GM20431 (cell line): Measurements from ENCODE around the gene RTP4.

Experiments used
- in situ Hi-C: fragments of 300-500 bp; cut with MseI, MboI; formaldehyde crosslinking; loops from one replicate; pipeline ENCODE4 v1.15.0; 2020; ENCODE audit warnings: low sequenced_read_pairs; ENCODE audit not compliant: unreplicated experiment

Gene RTP4

DNA sequence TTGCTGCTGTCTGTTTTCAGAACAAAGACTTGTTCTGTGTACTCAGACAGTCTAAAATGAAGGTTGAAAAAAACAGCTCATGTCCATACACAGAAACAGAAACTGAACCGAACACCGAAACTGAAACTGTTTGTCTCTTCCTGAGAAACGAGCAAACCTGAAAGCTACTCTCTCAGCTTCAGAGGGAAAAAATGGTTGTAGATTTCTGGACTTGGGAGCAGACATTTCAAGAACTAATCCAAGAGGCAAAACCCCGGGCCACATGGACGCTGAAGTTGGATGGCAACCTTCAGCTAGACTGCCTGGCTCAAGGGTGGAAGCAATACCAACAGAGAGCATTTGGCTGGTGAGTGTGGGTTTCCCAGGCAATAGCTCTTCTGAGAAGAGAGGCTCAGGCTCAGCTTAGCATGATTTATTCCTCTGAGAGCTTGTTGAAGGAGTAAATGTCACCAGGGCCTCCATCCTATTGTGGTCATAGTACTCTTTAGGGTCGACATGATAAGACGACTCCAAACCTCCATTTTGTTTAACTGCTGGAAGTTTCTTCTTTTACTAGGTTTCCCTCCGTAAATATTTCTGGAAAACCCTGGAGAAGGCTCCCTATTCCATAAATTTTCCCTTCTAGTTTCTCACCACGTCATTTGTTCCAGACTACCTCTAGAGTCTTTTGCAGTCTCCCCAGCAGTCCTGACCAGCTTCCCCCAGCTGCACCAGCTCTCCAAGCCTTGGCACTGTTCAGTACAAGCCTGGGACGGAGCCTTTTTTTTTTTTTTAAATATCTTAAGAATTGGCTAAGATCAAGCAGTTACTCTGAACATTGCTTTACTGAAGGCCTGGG, at the start of gene RTP4:
TSS of gene RTP4 (plus strand) at position 135 of the 838 bp plus-strand sequence. CDS start at position 192, 57 bp downstream.
- in situ Hi-C loops = no loop called here

DNA sequence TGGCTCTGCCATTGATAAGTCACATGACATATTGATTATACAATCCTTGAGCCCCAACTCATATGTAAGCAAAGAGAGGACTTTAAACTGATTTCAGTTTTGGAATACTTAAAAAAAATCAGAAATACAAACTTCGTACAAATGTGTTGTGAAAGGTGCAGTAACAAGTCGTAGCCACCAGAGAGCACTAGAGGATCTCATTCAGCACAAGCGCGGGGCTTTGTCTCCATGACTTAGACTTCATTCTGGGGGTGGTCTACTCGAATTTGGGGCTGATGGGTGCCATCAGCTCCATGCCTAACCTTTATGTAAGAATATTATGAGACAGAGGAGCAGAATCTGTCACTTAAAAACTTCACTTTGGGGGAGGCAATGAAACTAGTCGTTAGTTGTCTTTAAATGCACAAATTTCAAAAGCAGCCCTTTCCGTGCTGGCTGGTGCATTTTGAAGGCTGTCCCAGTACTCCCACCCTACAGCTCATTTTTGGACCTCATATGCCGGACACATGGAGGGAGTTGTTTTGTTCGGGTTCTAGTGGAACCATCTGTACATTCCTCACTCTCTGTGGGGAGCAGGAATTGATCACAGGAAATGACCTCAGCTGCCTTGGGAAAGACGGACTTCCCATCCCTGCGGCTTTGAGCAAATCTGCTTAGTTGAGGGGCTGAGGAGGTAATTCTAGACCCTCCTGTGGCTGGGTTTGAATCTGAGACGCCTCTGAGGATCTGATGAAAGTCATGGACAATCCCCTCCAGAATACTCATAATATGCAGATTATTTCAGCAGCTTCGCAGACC, 49.2 kb upstream of the RTP4 start:
- in situ Hi-C loops = loop anchor here (5.0 kb wide), 1 partner anchor 358 kb away; no protein-coding TSS in a partner anchor

GRCh38 chr3:187319699-187320302, 48.4 kb upstream of the RTP4 start:
- in situ Hi-C loops = loop anchor here (5.0 kb wide), 1 partner anchor 358 kb away; no protein-coding TSS in a partner anchor

DNA sequence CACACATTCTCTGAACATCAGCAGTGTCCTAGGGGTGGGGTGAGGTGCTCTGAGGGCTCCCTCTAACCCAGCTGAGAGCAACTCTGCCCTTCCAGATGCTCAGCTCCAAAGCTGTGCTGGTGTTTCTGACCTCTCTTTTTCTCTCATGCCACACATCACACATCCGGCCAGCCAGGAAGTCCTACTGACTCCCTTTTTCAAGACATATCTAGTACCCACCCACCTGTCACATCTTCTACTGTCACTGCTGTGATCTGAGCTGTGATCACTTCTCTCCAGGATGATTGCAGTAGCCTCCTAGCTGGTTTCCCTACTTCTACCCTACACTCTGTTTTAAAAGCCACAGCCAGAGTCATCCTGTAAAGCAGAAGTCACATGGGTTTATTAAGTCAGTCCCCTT, 46.4 kb upstream of the RTP4 start:
- in situ Hi-C loops = no loop called here

DNA sequence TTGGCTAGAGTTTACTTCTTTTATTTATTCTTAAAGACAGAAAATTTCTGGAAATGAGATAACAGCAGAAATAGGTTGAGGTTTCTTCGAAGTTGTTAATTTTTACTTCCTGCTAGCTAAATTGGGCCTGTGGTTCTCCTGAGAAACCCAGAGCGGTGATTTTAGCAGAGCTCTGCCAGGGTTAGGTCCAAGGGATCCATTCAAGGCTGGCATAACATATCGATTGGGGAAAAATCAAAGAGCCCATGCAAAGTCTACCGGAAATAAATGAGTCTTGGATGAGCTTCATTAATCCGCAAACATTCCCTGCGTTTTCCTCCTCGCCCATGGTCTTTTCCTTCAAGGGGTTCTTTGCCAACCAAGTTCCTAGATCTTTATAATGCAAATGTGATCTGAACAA, 45.9 kb upstream of the RTP4 start:
- in situ Hi-C loops = no loop called here

- in situ Hi-C loops = no loop called here
Observed at GRCh38 chr3:187323091-187323490, 45.1 kb upstream of the RTP4 start.

GRCh38 chr3:187325632-187326031, 42.6 kb upstream of the RTP4 start:
- in situ Hi-C loops = no loop called here

DNA sequence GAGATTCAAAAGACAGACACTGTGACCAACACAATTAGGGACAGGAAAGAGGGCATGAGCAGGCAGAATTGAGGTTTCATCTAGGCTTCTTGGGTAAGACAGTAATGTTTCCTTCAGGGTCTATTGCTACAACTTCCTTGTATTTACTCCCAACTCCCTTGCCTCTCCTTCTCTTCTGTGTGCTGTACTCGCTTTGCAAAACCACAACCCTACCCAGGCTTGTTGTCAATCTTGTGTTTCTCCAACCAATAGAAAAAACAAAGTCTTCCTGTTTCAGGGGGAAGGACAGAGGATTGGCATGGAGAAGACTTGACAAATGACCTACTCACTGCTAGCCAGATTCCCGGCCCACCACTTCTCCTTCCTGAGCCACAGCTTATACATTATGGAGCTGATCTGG, 40.3 kb upstream of the RTP4 start:
- in situ Hi-C loops = no loop called here

DNA sequence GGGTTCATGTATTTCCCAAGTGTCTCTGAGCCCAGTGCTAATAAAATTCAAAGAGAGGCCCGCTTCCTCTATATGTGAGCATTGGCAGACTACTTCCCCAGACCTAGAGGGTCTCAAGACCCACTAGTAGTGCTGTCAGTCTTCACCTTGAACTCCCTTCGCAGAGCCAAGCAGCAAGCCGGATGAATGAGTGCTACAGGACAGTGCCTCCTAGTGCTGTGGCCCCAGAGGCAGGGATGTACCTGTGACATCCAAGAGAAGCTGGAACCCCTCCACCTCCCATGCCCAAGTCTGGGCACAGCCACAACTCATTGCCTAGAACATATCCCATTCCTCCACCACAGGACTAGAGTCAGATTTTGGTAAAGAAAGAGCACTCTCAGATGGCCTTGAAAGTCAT, 39.5 kb upstream of the RTP4 start:
- in situ Hi-C loops = no loop called here

- in situ Hi-C loops = no loop called here
Observed at GRCh38 chr3:187334904-187335303, 33.3 kb upstream of the RTP4 start.

DNA sequence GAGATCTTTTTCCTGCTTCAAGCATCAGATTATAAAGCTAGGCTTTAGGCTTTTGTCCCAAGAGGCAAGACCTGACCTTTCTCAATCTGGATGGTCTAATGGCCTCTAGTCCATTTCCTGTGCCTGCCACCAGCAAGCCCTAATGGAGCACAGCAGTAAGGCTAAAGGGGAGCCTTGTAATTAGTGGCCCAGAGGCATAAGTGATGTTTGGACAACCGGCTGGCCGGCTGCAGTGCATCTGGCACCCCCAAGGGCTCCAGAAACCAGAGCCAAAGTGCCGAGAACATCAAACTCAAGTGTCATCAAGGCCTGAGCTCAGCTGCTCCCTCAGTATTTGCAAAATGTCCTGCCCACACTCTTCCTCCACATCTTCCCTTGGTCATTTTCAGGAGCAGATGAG, 31.9 kb upstream of the RTP4 start:
- in situ Hi-C loops = no loop called here

- in situ Hi-C loops = no loop called here
Observed at GRCh38 chr3:187340578-187340977, 27.6 kb upstream of the RTP4 start.

DNA sequence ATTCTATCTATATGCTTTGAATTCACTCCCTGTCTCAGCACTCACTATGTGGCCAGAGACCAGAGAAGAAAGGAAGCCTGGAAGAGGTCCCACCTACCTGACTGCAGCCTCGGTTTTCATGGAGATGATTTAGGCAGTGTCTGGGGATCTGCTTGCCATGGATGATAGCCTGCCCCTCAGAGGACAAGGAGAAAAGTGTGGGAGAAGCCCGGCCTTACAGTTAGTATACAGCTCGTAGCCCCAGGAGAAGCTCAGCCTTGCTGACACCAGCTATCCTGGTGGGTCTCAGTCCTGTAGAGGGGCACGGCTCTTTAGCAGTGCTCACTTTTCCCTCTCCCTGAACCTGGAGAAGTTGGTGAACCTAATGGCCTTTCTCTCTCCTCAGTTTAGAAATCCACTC, 25.9 kb upstream of the RTP4 start:
- in situ Hi-C loops = no loop called here

DNA sequence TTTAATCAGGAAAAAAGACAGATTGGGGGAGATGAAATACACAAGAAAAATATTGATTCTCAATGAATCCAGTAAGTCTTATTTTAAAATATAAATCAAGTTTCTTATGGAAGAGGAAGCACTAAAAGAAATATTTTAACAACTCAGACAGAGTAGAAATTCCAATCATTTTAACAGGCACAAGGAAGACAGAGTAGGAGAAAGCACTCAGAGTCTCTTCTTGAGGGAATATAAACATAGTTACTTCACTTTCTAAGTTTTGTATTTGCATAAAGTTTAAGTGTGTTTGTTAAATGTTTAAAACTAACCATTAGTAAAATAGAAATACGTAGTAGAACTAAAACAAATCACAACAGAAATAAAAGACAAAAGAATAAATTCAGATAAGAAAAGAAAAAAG, 24.5 kb upstream of the RTP4 start:
- in situ Hi-C loops = no loop called here

GRCh38 chr3:187352581-187353575, 15.3 kb upstream of the RTP4 start:
- in situ Hi-C loops = no loop called here

GRCh38 chr3:187358068-187358467, 10.1 kb upstream of the RTP4 start:
- in situ Hi-C loops = no loop called here

DNA sequence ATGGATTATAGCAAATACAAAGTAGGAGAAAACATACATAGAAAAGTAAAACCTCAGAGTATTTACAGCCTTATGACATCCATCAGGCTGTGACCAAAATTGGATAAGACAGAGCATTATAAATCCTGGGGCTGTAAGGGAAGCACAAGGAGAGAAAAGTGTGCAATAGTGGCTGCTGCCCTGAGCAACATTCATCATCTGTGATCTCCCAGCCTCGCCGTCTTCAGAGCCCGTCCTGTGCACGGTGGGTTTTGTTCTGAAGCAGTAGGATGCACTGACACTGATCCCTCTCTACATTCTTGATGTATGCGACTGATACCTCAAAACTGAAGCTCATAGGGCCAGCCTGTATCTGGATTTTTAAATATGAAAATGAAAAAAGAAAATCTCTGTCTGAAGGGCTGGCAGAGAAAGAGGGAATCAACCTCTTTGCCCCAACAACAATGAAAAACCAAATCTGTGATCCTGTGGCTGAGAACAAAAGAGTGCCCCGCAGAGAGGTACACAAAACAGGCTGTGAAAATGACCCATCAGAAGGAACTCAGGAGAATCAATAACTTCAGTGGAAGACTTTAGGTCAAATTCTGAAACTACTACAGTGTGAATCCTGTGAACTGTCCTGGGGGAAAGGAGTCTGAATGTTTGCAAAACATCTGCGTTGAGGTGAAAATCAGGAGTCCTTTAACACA, 8.2 kb upstream of the RTP4 start:
- in situ Hi-C loops = no loop called here

GRCh38 chr3:187360596-187360995, 7.6 kb upstream of the RTP4 start:
- in situ Hi-C loops = no loop called here

GRCh38 chr3:187361835-187362234, 6.3 kb upstream of the RTP4 start:
- in situ Hi-C loops = no loop called here
